Central memory CD4-positive, alpha-beta T cell (primary cell): Measurements from ENCODE around the gene ITPRID1.

Experiments used
- DNase-seq: peaks from one replicate; pipeline ENCODE4 v3.0.0; 2022

ITPRID1 gene

DNA sequence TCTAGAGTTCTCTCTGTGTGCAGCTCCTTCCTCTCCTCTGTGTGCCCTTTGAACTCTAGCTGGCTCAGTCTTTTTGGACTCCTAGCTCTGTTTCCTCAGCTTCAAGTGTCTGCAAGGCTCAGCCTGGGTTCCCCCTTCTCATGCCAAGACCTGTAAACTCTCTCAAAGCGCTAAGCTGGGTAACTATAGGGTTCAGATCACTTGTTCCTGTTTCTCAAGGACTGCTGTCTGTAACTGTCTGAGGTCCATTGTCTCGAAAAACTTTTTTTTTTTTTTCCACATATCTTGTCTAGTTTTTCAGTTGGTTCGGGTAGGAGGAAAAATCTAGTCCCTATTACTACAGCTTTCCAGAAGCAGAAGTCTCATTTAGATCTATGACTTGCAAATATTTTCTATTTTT is 126.5 kb downstream of the ITPRID1 start:
- no peak for DNase-seq

DNA sequence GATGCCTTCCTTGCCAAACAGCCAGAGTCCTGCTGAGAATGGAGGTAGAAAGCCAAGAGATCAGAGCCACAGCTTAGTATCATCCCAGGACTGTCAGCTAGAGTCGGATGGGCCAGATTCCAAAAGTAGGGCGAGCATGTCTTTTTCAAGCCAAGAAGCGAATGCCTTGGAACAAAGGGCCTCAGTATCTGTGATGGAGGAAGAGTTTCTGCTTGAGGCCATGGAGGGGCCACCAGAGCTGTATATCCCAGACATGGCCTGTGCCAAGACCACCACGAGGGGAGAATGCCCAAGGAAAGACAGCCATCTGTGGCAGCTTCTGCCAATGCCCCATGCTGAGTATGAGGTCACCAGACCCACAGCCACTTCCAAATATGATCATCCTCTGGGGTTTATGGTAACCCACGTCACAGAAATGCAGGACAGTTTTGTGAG is 128.8 kb downstream of the ITPRID1 start:
- no peak for DNase-seq

- DNase-seq = no peak
Observed at GRCh38 chr7:31646942-31647341, 133.1 kb downstream of the ITPRID1 start.

DNA sequence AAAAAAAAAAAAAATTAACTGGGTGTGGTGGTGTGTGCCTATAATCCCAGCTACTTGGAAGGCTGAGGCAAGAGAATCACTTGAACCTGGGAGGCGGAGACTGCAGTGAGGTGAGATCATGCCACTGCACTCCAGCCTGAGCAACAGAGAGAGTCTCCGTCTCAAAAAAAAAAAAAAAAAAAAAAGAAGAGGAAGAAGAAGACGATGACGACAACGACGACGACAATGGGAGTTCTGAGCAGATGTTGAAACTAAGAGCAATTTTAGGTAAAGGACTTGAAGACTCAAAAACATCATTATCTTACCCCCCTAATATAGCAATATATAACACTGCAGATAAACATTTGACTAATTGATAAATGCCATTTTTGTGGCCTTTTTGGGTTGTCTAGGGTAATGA is 133.6 kb downstream of the ITPRID1 start:
- DNase-seq = no peak

- no peak for DNase-seq
Observed at GRCh38 chr7:31648288-31648687, 134.4 kb downstream of the ITPRID1 start.

DNA sequence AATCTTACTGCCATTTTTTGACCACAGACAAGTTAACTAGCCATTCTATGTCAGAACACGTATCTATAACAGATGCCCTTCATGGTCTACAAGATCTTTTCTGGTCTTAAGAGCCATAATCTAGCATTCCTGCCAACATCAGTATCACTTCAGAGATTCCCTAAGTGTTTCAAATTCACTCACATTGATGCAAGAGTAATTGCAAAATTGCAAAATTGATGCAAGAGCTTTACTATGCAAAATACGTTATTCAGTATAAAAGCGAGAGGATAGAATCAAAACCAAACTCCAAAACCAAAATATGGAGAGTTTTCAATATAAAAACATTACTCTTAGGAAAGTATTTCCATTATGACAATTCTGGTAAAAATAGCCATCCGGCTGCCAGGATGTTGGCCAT is 135.0 kb downstream of the ITPRID1 start:
- no peak for DNase-seq

GRCh38 chr7:31651234-31652062 is 137.6 kb downstream of the ITPRID1 start:
- no peak for DNase-seq

DNA sequence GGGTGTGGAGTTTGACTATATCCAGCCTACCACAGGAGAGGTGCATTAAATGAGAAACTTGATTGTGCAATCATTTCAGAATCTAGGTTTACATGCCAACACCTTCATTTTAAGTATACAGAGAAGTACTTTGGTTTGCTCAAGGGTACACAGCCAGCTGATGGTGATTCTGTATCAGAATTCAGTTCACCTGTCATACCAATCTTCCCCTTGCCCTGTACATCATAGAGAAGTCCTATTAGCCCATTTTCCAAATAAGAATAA is 138.1 kb downstream of the ITPRID1 start:
- DNase-seq = no peak

GRCh38 chr7:31663072-31663471 is 149.2 kb downstream of the ITPRID1 start:
- DNase-seq = no peak

GRCh38 chr7:31664890-31665289 is 151.0 kb downstream of the ITPRID1 start:
- DNase-seq = no peak

GRCh38 chr7:31665546-31665945 is 151.7 kb downstream of the ITPRID1 start:
- DNase-seq = no peak

DNA sequence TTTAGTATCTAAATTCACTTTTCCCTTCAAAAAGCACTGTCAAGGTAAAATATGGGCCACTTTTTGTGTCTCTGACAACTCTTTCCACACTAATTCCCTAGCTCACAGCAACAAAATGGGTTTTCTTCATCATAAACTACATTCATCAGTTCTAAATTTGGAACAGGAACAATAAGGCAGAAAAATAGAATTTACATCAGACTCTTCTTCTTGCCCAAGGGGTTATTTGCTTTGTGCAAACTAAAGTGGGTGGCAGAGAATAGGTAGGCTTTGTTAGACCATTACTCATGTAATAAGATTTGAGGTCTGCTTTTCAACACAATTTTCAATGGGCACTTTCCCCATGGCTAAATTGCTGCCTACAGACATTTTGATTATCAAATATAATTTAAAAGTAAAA is 155.6 kb downstream of the ITPRID1 start:
- no peak for DNase-seq

DNA sequence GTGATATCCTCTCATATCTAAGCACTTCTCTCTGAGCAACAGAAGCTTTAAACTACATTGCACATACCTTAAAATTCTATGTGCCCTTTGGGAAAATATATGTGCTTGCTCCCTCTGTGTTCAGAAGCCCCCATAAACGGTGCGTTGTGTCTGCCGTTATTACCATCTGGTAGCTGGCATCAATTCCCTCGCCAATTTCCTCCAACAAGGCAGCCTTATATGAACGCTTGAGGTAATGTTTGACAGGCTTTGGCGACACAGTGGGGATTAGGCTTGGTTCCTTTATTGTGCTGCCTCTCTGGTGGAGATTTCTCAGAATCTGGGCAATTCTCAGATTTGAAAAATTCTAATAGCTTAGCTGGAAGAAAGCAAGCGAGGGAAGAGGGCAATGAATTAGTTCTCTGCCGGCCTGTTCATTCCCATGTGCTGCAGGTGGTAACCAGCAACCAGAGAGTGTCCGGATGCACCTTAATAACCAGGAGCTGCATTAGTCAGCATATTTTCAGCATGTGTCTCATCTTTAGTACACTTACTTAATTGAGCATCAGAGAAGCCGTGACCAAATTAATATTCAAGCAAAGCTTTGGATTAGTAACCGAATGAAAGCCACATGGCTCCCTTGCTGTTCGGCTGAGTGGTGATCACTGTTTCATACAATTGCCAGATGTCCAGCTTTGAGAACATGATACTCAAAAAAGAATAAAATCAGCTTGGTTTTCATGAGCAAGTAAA is 165.8 kb downstream of the ITPRID1 start:
- no peak for DNase-seq

DNA sequence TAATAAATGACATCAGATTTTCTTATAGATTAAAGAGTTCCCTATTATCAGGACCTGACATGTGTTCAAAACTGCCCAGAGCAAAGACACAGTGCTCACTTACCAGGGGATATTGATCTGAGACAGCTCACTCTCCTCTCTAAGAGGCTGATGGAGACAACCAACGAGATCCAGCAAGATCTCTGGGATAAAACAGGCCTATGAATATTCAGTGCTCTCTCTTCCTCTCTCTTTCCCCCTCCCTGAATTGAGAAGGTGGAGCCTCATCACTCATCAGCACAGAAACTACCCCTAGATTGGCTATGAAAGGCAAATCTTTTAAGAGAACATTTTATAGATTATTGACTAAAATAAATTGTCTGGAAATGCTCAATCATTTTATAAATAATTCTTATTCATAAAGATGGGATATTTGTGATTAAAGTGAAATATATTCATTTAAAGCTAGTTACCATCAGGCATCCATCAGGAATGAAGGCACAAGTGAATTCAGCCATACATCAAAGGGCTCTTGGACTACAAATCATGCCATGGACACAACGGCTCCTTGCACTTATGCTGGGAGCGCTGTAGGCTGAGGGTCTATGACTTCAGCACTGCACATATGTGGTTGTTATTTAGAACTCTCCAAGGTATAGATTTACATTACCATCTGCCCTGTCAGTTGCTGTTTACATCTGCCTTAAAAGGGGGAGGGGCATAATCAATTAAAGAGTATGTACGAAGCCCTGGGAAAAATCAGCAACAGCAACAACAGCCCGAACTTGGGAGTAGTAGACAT is 169.7 kb downstream of the ITPRID1 start:
- DNase-seq = no peak

- no peak for DNase-seq
Observed at GRCh38 chr7:31687024-31687748, 173.3 kb downstream of the ITPRID1 start, which contains the start of gene PPP1R17. TSS of gene PPP1R17 (plus strand) at chr7:31687215. CDS start at chr7:31692442, 5,227 bp downstream.

DNA sequence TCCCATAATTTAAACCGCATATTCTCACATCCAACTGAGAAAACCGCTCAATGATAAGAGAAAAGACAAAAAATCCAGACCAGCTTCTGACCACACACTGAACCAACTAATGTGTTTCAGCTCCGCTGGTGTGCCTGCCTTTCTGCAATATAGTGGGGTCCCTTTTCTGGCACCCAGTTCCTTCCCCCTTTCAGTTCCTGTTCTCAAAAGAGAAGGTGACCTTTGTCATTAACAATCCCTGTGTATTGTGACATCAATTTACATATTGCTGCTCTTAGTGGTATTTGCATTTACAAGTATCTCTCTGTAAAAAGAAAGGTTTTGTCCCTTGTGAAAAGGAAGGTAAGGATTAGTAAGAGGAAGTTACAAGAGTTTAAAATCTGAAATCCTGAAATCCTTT is 174.5 kb downstream of the ITPRID1 start:
- DNase-seq = no peak

DNA sequence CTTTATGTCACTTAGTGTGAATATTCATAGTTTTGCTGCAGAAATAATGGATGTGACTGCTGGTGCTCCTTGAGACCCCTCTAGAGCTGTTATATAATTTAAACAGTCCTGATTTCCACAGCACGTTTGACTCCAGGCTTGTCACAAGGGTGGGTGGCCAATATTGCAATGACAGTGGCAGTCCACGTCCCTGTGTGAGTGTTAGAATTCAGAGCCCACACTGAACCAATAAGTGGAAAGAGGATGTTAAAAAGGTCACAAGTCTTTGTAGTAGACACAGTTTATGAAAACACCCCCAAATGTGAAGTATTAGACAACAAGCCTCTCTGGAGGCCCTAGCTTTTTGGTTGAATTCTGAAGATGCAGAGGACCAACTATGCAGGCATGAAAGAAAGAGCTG is 175.1 kb downstream of the ITPRID1 start:
- DNase-seq = no peak

DNA sequence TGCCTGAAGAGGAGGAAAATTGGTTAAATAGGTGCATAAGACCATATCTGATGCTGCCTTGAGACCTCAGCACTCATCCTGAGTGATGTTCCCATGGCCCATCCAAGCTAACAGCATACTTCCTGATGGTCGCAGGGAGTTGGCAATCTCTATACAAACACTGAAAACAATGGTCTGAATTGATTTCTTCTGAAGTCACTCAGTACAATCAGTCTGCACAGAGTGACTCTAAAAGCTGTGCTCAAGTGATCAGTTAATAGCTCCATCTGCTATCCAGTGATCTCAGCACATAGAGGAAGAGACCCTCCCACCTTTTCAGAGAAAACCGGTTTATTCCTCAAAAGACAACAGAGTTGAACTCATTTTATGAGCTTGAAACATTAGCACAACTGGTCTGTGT is 177.0 kb downstream of the ITPRID1 start:
- DNase-seq = no peak

DNA sequence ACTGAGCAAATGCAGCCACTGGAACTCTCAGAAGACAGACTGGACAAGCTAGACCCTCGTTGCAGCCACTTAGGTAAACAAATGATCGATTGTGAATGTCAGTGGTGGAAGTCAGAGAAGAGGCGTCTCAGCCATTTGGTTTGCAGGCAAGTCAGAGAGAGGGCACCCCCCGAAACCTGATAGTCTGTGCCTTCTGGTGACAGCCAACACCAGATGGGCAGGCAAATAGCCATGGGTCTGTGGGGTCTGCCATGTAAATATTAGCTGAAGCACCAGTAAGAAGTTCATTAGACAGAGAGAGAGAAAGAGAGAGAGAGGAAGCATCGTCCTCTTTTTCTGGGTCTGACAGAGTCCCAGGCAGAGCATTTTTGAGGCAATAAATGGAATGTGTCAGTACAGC is 178.6 kb downstream of the ITPRID1 start:
- DNase-seq = no peak

DNA sequence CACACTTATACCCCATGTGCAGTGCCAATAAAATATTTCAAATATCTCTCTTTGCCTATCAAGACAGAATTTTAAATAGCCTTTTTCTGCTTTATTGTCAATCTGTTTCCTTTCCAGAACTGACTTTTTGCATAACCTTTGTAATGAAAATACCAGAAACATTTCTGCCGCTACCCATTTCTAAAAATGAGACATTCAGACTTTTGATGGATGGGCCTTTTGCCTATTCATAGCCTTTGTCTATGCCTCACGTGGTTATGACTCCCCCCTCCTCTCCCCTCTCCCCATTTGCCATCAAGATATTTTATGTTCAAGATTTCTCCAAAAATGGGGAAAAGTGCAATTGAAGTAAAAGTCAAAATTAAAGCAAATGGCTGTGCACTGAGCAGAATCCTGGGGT is 179.0 kb downstream of the ITPRID1 start:
- DNase-seq = no peak

GRCh38 chr7:31695859-31696614 is 182.1 kb downstream of the ITPRID1 start:
- no peak for DNase-seq

DNA sequence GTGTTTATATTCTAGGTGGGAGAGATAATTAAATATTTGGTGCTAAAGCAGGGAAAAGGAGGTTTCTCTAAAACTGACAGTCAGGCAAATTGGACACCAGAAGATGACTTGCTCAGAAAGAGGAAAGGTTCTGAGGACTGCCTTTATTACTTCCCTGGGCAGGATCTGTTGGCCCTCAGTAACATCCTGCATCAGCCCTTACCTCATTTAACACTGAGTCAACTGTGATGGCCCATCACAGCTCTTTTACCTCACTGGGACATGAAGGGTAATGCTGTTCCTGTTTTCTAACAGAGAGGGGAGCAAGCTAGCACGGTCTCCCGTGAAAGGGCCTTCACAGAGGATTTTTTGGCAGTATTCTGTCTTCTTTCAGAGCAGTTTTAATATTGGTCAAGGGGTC is 185.2 kb downstream of the ITPRID1 start:
- no peak for DNase-seq
